HG03159 (cell line): ENCODE data around the gene KLRC3.
"Not testable (repeated sequence)": the region's sequence is repeated elsewhere in the genome, so short reads cannot be mapped to it uniquely, and the experiment has no call there.

Experiments used
- ATAC-seq: cut with Tn5 transposase; IDR thresholded peaks from one replicate; pipeline ENCODE4 v1.9.1; 2021; ENCODE audit warnings: mild to moderate bottlenecking, moderate library complexity; ENCODE audit not compliant: unreplicated experiment

Gene KLRC3

DNA sequence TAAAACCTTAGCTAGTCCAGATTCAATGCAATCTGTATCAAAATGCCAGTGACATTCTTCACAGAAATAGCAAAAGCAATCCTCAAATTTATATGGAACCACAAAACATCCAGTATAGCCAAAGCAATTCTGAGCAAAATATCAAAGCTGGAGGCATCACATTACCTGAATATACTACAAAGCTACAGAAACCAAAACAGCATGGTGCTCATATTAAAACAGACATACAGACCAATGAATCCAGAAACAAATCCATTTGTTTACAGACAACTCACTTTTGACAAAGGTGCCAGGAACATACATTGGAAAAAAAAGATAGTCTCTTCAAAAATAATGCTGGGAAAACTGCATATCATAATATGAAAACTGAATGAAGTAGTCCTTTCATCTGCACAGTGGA lies 15.6 kb downstream of the KLRC3 start:
- no peak for ATAC-seq

DNA sequence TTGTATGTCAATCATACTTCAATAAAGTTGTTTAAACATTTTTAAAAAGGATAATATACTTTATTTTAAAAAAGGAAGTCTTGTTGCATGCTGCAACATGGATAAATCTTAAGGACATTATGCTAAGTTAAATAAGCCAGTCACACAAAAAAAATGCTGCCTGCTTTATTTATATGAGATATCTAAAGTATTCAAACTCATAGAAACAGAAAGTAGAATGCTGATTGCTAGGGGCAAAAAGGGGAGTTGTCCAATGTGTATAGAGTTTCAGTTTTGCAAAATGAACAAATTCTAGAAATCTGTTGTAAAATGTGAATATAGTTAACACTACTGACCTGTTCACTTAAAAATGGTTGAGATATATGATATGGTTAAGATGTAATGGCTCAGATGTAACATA lies 19.6 kb downstream of the KLRC3 start:
- no peak for ATAC-seq

DNA sequence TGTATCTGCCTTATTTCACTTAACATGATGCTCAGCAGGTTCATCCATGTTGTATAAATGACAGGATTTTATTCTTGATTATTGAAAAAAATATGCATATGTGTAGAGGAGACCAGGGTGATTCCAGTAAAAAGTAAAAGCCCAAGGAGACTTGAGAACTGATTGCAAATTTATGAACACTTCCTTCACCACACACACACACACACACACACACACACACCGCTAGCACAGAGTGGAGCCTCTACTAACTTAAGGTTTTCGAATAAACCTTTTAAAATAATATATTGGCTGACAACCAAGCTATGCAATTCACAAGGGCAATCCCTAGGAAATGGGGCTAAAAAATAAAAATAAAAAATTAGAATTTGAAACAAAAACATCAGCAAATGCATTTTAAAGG lies 22.2 kb downstream of the KLRC3 start:
- ATAC-seq = no peak

DNA sequence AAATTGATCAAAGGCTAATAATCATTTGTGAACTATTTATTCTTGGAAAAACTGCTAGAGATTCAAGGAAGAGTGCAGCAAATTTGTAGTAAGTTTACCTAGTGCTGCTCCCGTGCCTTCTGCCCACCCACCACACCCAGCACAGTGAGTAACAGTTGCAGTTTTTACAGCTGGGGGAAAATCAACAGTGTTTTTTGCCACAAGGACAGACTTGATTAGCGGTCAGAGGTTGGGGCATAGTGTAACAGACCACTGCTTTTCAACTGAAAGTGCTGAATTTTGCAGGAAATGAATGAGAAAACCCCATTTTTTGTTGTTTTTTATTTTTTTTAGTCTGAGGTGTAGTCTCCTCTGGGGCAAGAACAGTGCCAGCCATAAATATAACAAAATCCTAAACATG lies 23.1 kb downstream of the KLRC3 start:
- ATAC-seq = no peak

DNA sequence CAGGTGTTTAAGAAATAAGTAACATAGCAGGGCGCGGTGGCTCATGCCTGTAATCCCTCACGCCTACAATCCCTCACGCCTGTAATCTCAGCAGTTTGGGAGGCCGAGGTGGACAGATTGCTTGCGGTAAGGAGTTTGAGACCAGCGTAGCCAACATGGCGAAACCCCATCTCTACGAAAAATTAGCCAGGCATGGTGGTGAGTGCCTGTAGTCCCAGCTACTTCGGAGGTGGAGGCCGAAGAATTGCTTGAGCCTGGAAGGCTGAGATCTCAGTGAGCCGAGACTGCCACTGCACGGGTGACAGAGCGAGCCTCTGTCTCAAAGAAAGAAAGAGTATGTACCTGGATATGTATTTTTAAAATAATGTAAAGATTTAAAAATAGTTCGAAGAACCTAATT lies 24.2 kb downstream of the KLRC3 start:
- not testable (repeated sequence) for ATAC-seq

DNA sequence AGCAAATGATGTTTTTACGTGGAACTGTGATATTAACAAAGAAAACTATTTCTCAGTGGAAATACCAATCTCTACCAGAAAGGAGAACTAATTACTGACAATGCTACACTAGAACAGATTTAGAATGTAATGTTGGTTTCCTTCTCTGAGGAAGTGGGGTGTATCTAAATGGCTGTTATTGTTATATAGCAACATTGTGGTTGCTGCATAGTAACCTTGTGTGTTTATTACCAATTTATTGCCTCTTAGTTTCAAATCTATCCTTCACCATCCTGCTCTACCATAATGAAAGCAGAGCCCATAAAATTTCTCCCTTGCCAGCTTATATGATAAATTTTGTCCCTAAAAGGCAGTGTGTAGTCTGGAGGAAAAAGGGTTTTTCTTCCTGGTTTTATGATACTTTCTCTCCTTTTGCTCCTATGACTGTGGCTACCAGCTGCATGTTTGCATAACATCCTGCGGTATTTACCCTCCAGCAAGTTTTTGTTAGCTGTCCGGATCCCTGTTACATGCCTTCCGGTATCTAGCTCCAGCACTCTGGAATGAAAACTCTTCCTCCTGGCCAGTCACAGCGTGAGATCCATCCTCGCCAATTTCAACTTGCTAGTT lies 24.9 kb downstream of the KLRC3 start:
- peak; percentile 89 for ATAC-seq

DNA sequence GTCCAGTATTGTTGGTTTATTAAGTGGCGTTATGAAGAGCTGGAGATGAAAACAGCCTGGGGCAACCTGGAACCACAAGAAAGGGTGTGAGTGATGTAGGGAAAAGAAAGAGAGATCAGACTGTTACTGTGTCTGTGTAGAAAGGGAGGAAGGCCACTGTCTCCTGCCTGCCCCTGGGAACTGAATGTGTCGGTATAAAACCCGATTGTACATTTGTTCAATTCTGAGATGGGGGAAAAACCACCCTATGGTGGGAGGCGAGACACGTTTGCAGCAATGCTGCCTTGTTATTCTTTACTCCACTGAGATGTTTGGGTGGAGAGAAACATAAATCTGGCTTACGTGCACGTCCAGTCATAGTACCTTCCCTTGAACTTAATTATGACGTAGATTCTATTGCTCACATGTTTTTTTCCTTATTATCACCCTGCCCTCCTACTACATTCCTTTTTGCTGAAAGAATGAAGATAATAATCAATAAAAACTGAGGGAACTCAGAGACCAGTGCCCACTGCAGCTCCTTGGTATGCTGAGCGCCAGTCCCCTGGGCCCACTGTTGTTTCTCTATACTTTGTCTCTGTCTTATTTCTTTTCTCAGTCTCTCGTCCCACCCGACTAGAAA lies 25.8 kb downstream of the KLRC3 start:
- ATAC-seq = not testable (repeated sequence)

DNA sequence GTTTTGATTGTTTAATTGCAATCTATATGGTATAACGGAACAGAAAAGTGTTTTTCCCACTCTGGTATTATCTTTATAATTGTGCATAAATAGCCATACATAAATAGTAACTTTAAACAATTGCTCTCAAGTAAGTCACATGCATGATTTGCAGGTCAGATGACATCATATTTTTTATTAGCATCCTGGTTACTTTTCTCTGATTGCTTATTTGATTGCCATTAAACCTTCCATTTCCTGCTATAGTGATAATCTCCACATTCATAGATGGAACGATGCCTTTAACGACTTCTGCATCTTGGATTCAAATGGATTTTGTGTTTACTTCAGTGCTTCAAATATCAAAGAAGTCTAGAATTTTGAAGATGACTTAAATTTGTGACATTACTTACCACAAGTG lies 27.1 kb downstream of the KLRC3 start:
- ATAC-seq = no peak

DNA sequence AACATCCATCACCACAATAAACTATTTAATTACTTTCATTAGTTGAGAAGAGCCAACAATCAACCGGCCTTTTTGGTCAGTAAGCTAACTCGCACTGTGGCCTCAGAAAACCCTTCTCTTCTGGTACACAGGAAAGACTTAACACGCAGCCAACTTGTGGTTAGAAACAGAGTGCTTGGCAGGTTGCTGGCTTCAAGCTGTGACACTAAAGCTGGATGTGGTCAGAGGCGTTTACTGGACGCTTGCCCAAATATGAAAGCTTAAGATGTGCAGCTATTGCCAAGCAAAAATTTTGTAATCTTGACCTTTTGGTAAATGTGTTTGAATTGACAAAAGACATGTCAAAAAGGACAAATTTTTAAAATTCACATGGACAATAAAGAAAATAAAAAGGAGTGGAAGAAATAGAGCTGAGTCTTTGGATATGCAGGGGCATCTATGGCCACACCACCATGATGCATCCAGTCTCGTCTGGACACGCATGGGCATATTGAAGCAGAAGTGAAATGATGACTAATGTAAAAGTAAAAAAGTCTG lies 27.9 kb downstream of the KLRC3 start:
- peak; percentile 70 for ATAC-seq

DNA sequence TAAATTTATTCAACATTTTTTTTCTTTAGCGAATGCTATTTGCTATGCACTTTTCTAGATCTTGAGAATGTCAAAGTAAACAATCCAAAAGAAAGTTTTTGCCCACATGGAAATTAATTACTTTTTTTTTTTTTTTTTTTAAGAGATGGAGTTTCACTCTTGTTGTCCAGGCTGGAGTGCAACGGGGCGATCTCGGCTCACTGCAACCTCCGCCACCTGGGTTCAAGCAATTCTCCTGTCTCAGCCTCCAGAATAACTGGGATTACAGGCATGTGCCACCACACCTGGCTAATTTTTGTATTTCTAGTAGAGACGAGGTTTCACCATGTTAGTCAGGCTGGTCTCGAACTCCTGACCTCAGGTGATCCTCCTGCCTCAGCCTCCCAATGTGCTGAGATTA lies 29.4 kb downstream of the KLRC3 start:
- ATAC-seq = not testable (repeated sequence)

DNA sequence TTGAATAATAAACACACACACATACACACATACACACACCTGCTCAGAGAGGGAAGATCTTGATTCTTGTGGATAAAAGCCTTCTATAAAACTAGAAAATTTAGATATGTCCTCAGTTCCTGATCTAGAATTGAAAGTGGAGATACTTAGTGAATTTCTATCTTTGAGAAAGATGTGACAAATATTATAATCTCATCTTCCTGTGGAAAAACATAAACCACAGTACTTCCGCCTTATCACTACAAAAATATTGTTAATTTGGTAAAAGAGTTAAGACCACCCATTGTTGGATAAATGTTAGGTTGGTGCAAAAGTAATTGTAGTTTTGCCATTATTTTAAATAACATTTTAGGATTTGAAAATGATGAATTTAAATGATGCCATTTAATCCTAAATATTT lies 30.5 kb downstream of the KLRC3 start, which contains the start of gene KLRK1:
Gene KLRK1, minus strand, starts transcription at position 138 of the 400 bp plus-strand sequence. CDS start 1,231 bp downstream, outside the sequence.
- no peak for ATAC-seq

DNA sequence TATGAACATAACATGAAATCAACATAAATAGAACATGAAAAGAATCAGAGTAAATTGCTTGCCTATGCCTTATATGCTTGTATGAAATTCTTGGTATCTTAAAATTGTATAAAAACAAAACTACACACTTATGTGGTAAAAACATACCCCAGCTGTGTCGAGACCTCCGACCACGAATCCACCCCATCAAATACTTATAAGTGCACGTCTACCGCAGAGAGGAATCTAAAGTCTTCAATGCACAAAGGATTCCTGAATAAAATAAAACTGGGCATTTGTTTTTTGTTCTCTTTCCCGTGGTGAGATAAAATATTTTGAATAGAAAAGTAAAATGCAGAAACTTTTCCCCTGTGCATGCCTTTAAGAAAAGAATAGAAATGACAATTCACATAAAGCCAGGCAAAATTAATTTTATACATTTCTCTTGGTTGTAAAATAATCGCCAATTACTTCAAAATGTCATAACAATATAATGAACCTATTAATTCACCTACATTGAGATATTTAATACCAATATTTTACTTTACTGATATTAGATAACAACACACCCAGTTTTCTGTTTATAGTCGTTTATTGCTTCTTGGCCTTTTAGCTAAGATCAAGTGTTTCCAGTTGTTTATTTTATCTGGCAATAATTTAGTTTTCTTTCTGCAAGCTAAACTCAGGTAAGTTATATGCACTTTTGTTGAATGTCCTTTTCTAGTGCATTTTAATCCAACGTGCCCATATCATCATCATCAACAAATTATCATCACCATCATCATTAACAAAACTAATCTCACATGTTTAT lies 31.6 kb downstream of the KLRC3 start:
- ATAC-seq = no peak

DNA sequence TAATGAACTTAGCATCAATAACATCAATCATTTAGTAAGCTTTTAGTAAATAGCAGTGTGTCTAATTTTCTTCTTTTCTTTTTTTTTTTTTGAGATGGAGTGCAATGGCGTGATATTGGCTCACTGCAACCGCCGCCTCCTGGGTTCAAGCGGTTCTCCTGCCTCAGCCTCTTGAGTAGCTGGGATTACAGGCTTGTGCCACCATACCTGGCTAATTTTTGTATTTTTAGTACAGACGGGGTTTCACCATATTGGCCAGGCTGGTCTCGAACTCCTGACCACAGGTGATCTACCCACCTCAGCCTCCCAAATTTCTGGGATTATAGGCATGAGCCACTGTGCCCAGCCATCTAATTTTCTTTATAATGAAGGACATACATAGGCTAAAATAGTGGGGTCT lies 32.9 kb downstream of the KLRC3 start:
- ATAC-seq = not testable (repeated sequence)

DNA sequence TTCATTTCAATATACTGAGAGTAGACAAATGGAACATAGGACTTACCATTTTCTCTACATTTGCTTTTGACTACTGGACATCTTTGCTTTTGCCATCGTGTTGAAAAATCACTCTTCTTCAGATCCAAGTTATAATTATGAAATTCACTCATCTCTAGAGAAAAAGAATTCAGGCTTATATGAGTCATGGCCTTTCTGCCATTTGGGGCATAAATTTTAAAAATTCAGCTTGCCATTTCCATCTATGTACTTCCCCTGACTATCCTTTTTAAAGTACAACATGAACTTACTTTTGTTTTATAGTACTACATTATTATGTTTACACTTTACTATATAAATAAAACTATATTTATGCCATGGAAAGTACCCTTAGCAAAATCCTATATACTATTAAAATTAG lies 33.5 kb downstream of the KLRC3 start:
- ATAC-seq = no peak

DNA sequence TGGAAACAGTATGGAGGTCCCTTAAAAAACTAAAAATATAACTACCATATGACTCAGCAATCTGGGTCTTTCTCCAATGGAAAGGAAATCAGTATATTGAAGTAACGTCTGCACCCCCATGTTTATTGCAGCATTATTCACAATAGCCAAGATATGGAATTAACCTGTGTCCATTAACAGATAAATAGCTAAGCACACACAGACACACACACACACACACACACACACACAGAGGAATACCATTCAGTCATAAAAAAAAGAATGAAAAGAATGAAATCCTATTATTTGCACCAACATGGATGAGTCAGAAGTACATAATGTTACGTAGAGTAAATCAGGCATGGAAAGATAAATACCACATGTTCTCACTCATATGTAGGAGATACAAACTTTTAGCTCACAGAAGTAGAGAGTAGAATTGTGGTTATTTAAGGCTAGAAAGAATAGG lies 35.2 kb downstream of the KLRC3 start:
- no peak for ATAC-seq

DNA sequence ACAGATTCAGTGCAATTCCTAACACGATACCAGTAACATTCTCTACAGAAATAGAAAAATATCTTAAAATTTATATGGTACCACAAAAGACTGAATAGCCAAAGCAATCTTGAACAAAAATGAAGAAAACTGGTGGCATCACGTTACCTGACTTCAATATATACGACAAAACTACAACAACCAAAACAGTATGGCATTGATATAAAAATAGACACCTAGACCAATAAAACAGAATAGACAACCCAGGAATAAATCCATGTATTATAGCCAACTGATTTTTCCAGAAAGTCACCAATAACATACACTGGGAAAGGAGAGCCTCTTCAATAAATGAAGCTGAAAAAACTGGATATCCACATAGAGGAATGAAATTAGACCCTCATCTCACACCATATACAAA lies 36.2 kb downstream of the KLRC3 start:
- ATAC-seq = no peak

DNA sequence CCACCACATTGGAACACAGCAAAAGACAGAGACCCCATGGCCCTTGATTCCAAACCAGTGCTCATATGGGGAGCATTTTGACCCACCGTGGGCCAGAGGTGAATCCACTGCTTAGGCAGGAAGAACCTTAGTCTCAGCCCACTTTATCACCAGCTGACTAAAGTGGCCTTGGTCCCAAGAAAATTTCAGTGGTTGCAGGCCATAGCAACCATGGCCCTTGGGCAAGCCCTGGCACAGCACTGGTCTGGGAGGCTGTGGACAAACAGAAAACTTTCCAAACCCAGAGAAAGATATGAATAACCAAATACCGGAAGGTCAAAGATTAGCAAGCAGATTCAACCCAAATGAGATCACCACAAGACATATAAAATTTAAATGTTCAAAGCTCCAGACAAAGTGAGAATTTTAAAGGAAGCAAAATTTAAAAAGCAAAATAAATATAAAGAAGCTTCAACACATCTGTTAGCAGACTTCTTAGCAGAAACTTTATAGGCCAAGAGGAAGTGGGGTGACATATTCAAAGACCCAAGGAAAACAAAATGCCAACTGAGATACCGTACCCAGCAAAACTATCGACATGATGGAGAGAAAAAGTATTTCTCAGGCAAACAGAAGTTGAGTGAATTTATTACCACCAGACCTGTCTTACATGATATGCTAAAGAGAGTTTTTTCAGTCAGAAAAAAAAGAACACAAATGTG lies 38.3 kb downstream of the KLRC3 start:
- ATAC-seq = no peak

DNA sequence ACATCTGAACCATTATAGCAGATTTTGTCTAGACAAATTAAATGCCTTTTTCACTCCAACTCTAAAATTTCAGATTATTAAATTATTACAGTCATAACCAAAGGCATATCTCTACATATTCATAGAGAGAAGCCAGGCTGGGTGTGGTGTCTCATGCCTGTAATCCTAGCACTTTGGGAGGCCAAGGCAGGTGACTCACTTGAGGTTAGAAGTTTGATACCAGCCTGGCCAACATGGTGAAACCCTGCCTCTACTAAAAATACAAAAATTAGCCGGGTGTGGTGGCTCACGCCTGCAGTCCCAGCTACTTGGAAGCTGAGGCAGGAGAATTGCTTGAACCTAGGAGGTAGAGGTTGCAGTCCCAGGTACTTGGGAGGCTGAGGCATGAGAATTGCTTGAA lies 41.7 kb downstream of the KLRC3 start:
- ATAC-seq = not testable (repeated sequence)

DNA sequence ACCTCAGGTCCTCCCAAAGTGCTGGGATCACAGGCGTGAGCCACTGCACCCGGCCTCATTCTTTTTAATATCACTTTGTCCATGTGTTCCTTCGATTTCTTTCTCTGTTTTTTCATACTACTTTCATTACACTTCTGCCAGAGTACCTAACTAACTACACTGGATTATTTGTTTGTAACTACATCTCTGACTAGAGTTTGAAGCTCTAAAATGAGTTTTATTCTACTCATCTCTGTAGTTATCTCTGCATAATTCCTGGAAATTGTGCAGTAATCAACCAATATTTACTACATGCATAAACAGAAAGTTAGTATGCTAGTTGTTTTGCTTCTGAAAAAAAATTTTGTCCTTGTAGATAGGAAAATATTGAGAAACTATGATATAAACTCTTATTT lies 45.8 kb downstream of the KLRC3 start:
- no peak for ATAC-seq

DNA sequence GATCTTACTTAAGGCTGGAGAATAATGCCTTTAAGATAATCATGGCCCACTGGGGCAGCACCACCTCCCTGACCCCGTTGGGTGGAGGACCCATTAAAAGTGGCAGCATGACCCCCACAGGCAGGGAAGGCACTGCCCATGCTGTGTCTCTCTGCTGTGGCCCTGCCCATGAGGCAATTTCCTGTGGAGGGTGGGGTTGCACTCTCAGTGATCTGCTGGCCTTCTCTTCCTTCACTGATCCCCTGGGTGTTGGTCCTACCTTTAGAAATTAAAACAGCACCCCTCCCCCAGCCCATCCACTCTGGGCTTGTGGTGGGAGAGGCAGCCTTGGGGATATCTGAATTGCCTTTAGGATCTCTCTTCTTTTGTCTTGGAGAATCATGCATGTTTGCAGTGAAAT lies 47.8 kb downstream of the KLRC3 start:
- no peak for ATAC-seq

DNA sequence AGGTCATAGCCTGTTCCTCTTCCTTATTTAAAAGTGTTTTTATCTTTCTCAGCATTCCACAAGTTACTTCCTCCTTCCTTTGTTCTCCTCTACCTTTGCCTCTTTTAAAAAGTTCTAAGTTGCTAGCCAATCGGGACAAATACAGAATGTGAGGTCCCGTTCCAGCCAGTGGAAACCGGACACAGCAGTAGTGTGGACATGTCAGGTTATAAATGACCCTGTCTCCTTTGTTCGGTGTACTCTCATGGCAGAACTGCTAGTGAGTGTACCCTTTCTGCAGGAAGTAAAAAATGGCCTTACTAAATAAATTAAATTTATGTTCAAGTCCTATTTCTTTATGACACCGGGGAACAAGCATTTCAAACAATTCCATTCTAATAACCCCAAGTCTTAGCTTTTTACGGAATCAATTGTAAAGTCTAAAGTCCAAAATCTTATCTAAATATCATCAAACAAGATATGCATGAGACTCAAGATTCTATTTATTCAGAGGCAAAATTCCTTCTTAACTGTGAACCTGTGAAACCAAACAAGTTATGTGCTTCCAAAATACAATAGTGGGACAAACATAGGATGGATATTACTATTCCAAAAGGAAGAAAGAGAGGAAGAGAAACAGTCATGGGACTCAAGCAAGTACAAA lies 48.4 kb downstream of the KLRC3 start:
- ATAC-seq = not testable (repeated sequence)
